Activated CD4-positive, alpha-beta T cell treated with anti-CD3 and anti-CD28 coated beads, Interleukin-2, amount 10 ng/mL, durations not matched to agents 7 days and 5 days (primary cell): ENCODE results near the gene VIPR2. TPM values are rescaled to one million over a fixed set of nuclear protein-coding genes. Genes with fewer than 3 reads are reported as not detected.
"Not testable (repeated sequence)": the region's sequence is repeated elsewhere in the genome, so short reads cannot be mapped to it uniquely, and the experiment has no call there.

ENCODE experiments used
- CTCF ChIA-PET: fragments of 350-600 bp; sonication (Branson Sonifier 250); formaldehyde crosslinking; loops from one replicate; lab custom pipeline; 2021; ENCODE audit warnings: antibody characterized with exemption; lab: Charles Lee
- POLR2A ChIA-PET: fragments of 350-600 bp; sonication (Branson Sonifier 250); formaldehyde crosslinking; loops from one replicate; lab custom pipeline; 2021; ENCODE audit warnings: antibody characterized with exemption; lab: Charles Lee
- DNase-seq: peaks from one replicate; pipeline ENCODE4 v3.0.0-alpha.2; 2020
- H3K27ac Mint-ChIP-seq: one replicate; pipeline ENCODE4 v1.8.0; 2021; ENCODE audit warnings: mild to moderate bottlenecking, moderate library complexity, mixed read lengths
- H3K27me3 Mint-ChIP-seq: one replicate; pipeline ENCODE4 v1.8.0; 2021; ENCODE audit warnings: mixed read lengths
- H3K36me3 Mint-ChIP-seq: one replicate; pipeline ENCODE4 v1.8.0; 2021; ENCODE audit warnings: low read depth, mixed read lengths
- H3K4me1 Mint-ChIP-seq: one replicate; pipeline ENCODE4 v1.8.0; 2021; ENCODE audit warnings: mixed read lengths
- H3K4me3 Mint-ChIP-seq: one replicate; pipeline ENCODE4 v1.8.0; 2021; ENCODE audit warnings: mild to moderate bottlenecking, moderate library complexity, mixed read lengths
- H3K9me3 Mint-ChIP-seq: one replicate; pipeline ENCODE4 v1.8.0; 2021; ENCODE audit warnings: mixed read lengths
- total RNA-seq, 2 experiments: library from RNA; stranded (reverse); gene quantifications; one replicate each; pipeline ENCODE4 v1.2.3, GENCODE V29; 2021

The VIPR2 gene
- total RNA-seq, 2 experiments from 2014 or later: not detected

- Mint-ChIP-seq H3K4me1 (peaks cover 2% of the 10 kb centered on the region), H3K36me3 (no peaks in the 10 kb centered on the region), H3K27ac (no peak overlapping the region), H3K27me3 (no peaks in the 10 kb centered on the region), H3K9me3 (no peaks in the 10 kb centered on the region), H3K4me3 (no peak overlapping the region)
- ChIA-PET CTCF (interaction anchor here (0.9 kb wide), 1 partner anchor 36 kb away, joined by 4 read pairs; no protein-coding TSS in a partner anchor), POLR2A (interaction anchor here (0.6 kb wide), 1 partner anchor 149 kb away, joined by 3 read pairs; no protein-coding TSS in a partner anchor)
- no peak for DNase-seq
Observed at GRCh38 chr7:159013825-159014289, 130.8 kb downstream of the VIPR2 start.

GRCh38 chr7:159013181-159013690 is 131.4 kb downstream of the VIPR2 start:
- Mint-ChIP-seq H3K27me3 (no peaks in the 10 kb centered on the region), H3K4me1 (peaks cover 2% of the 10 kb centered on the region), H3K36me3 (no peaks in the 10 kb centered on the region), H3K27ac (no peak overlapping the region), H3K4me3 (no peak overlapping the region), H3K9me3 (no peaks in the 10 kb centered on the region)
- no peak for DNase-seq
- CTCF ChIA-PET: interaction anchor here (0.9 kb wide), 1 partner anchor 36 kb away, joined by 4 read pairs; no protein-coding TSS in a partner anchor
- POLR2A ChIA-PET: no interaction called here

- Mint-ChIP-seq H3K27ac (no peak overlapping the region), H3K4me3 (no peak overlapping the region), H3K4me1 (no peaks in the 10 kb centered on the region), H3K27me3 (no peaks in the 10 kb centered on the region), H3K9me3 (no peaks in the 10 kb centered on the region), H3K36me3 (no peaks in the 10 kb centered on the region)
- CTCF ChIA-PET: interaction anchor here (0.6 to 0.9 kb wide), 2 partner anchors 45 to 589 kb away, joined by 3 to 5 read pairs; no protein-coding TSS in a partner anchor
- POLR2A ChIA-PET: no interaction called here
- no peak for DNase-seq
Observed at GRCh38 chr7:159012353-159013069, 132.2 kb downstream of the VIPR2 start.

- H3K27me3 Mint-ChIP-seq: no peaks in the 10 kb centered on the region
- no peak overlapping the region for H3K27ac Mint-ChIP-seq
- no peak overlapping the region for H3K4me3 Mint-ChIP-seq
- H3K9me3 Mint-ChIP-seq: no peaks in the 10 kb centered on the region
- CTCF ChIA-PET: interaction anchor here (0.9 kb wide), 1 partner anchor 45 kb away, joined by 3 read pairs; no protein-coding TSS in a partner anchor
- no peak for DNase-seq
- no peaks in the 10 kb centered on the region for H3K4me1 Mint-ChIP-seq
- POLR2A ChIA-PET: no interaction called here
- H3K36me3 Mint-ChIP-seq: no peaks in the 10 kb centered on the region
Observed at GRCh38 chr7:159011722-159012022, 133.0 kb downstream of the VIPR2 start.

GRCh38 chr7:159010937-159011721 is 133.5 kb downstream of the VIPR2 start:
- Mint-ChIP-seq H3K9me3 (no peaks in the 10 kb centered on the region), H3K4me1 (no peaks in the 10 kb centered on the region), H3K27me3 (no peaks in the 10 kb centered on the region), H3K4me3 (no peak overlapping the region), H3K27ac (no peak overlapping the region), H3K36me3 (no peaks in the 10 kb centered on the region)
- DNase-seq: no peak
- ChIA-PET CTCF (interaction anchor here (0.9 kb wide), 1 partner anchor 46 kb away, joined by 3 read pairs; no protein-coding TSS in a partner anchor), POLR2A (no interaction called here)

- H3K4me3 Mint-ChIP-seq: no peak overlapping the region
- CTCF ChIA-PET: no interaction called here
- H3K27ac Mint-ChIP-seq: no peak overlapping the region
Observed at GRCh38 chr7:159010411-159010810, 134.3 kb downstream of the VIPR2 start.

GRCh38 chr7:159009951-159010350 is 134.7 kb downstream of the VIPR2 start:
- POLR2A ChIA-PET: no interaction called here
- CTCF ChIA-PET: interaction anchor here (1.9 kb wide), 1 partner anchor 34 kb away, joined by 4 read pairs; no protein-coding TSS in a partner anchor
- H3K36me3 Mint-ChIP-seq: no peaks in the 10 kb centered on the region
- no peaks in the 10 kb centered on the region for H3K9me3 Mint-ChIP-seq
- DNase-seq: no peak
- H3K27me3 Mint-ChIP-seq: no peaks in the 10 kb centered on the region
- no peak overlapping the region for H3K27ac Mint-ChIP-seq
- no peak overlapping the region for H3K4me3 Mint-ChIP-seq
- no peaks in the 10 kb centered on the region for H3K4me1 Mint-ChIP-seq

More at GRCh38 chr7:159010411-159010810, 134.3 kb downstream of the VIPR2 start:
- POLR2A ChIA-PET: no interaction called here
- Mint-ChIP-seq H3K9me3 (no peaks in the 10 kb centered on the region), H3K27me3 (no peaks in the 10 kb centered on the region), H3K4me1 (no peaks in the 10 kb centered on the region), H3K36me3 (no peaks in the 10 kb centered on the region)
- no peak for DNase-seq

GRCh38 chr7:159008417-159008816 is 136.2 kb downstream of the VIPR2 start:
- Mint-ChIP-seq H3K9me3 (no peaks in the 10 kb centered on the region), H3K36me3 (no peaks in the 10 kb centered on the region), H3K4me1 (peaks cover 9% of the 10 kb centered on the region), H3K27me3 (no peaks in the 10 kb centered on the region), H3K4me3 (no peak overlapping the region), H3K27ac (no peak overlapping the region)
- POLR2A ChIA-PET: no interaction called here
- CTCF ChIA-PET: interaction anchor here (1.9 kb wide), 1 partner anchor 35 kb away, joined by 4 read pairs; no protein-coding TSS in a partner anchor
- DNase-seq: no peak

GRCh38 chr7:159007996-159008389 is 136.7 kb downstream of the VIPR2 start:
- CTCF ChIA-PET: interaction anchor here (1.9 kb wide), 1 partner anchor 36 kb away, joined by 4 read pairs; no protein-coding TSS in a partner anchor
- no peak for DNase-seq
- POLR2A ChIA-PET: no interaction called here

GRCh38 chr7:159007364-159007995 is 137.2 kb downstream of the VIPR2 start:
- Mint-ChIP-seq H3K27ac (no peak overlapping the region), H3K4me3 (no peak overlapping the region), H3K4me1 (peaks cover 9% of the 10 kb centered on the region), H3K36me3 (no peaks in the 10 kb centered on the region), H3K9me3 (no peaks in the 10 kb centered on the region), H3K27me3 (no peaks in the 10 kb centered on the region)
- ChIA-PET POLR2A (no interaction called here), CTCF (no interaction called here)
- no peak for DNase-seq

More at GRCh38 chr7:159007996-159008389, 136.7 kb downstream of the VIPR2 start:
- no peak overlapping the region for H3K27ac Mint-ChIP-seq
- peaks cover 9% of the 10 kb centered on the region for H3K4me1 Mint-ChIP-seq
- no peaks in the 10 kb centered on the region for H3K27me3 Mint-ChIP-seq
- no peaks in the 10 kb centered on the region for H3K9me3 Mint-ChIP-seq
- no peaks in the 10 kb centered on the region for H3K36me3 Mint-ChIP-seq
- no peak overlapping the region for H3K4me3 Mint-ChIP-seq

- Mint-ChIP-seq H3K4me3 (no peak overlapping the region), H3K9me3 (no peaks in the 10 kb centered on the region), H3K27ac (no peak overlapping the region), H3K27me3 (no peaks in the 10 kb centered on the region), H3K36me3 (no peaks in the 10 kb centered on the region), H3K4me1 (peaks cover 9% of the 10 kb centered on the region)
- DNase-seq: no peak
- ChIA-PET CTCF (no interaction called here), POLR2A (no interaction called here)
Observed at GRCh38 chr7:159006610-159007130, 138.0 kb downstream of the VIPR2 start.

- H3K4me1 Mint-ChIP-seq, POLR2A ChIA-PET, H3K27ac Mint-ChIP-seq, H3K27me3 Mint-ChIP-seq, H3K9me3 Mint-ChIP-seq, DNase-seq, H3K4me3 Mint-ChIP-seq, CTCF ChIA-PET, H3K36me3 Mint-ChIP-seq: not testable (repeated sequence)
Observed at GRCh38 chr7:159006022-159006609, 138.6 kb downstream of the VIPR2 start.
